HG02588 (cell line): ENCODE measurements around the gene ARHGEF10L.

Experiments
- ATAC-seq: cut with Tn5 transposase; IDR thresholded peaks from one replicate; pipeline ENCODE4 v1.9.1; 2021; ENCODE audit warnings: mild to moderate bottlenecking, moderate library complexity; ENCODE audit not compliant: unreplicated experiment

Gene ARHGEF10L

GRCh38 chr1:17700945-17701810, 161.7 kb downstream of the ARHGEF10L start:
- no peak for ATAC-seq

GRCh38 chr1:17704176-17704575, 164.7 kb downstream of the ARHGEF10L start:
- ATAC-seq = no peak

GRCh38 chr1:17706445-17706844, 166.9 kb downstream of the ARHGEF10L start:
- ATAC-seq = no peak

- ATAC-seq = no peak
Observed at GRCh38 chr1:17709981-17710380, 170.5 kb downstream of the ARHGEF10L start.

- no peak for ATAC-seq
Observed at GRCh38 chr1:17710889-17711576, 171.5 kb downstream of the ARHGEF10L start.

- no peak for ATAC-seq
Observed at GRCh38 chr1:17711577-17711910, 172.0 kb downstream of the ARHGEF10L start.

- no peak for ATAC-seq
Observed at GRCh38 chr1:17711941-17712340, 172.4 kb downstream of the ARHGEF10L start.

- ATAC-seq = no peak
Observed at GRCh38 chr1:17713993-17714392, 174.5 kb downstream of the ARHGEF10L start.

- no peak for ATAC-seq
Observed at GRCh38 chr1:17717594-17718535, 178.4 kb downstream of the ARHGEF10L start.

GRCh38 chr1:17719874-17720273, 180.4 kb downstream of the ARHGEF10L start:
- no peak for ATAC-seq

GRCh38 chr1:17721444-17721843, 181.9 kb downstream of the ARHGEF10L start:
- no peak for ATAC-seq

- no peak for ATAC-seq
Observed at GRCh38 chr1:17723684-17724083, 184.2 kb downstream of the ARHGEF10L start.

- ATAC-seq = no peak
Observed at GRCh38 chr1:17724150-17724549, 184.7 kb downstream of the ARHGEF10L start.

- no peak for ATAC-seq
Observed at GRCh38 chr1:17725084-17725719, 185.7 kb downstream of the ARHGEF10L start.

- no peak for ATAC-seq
Observed at GRCh38 chr1:17725811-17726582, 186.5 kb downstream of the ARHGEF10L start.

GRCh38 chr1:17728123-17728712, 188.7 kb downstream of the ARHGEF10L start:
- ATAC-seq = no peak

GRCh38 chr1:17729248-17729647, 189.8 kb downstream of the ARHGEF10L start:
- no peak for ATAC-seq

GRCh38 chr1:17729909-17730308, 190.4 kb downstream of the ARHGEF10L start:
- no peak for ATAC-seq

GRCh38 chr1:17731460-17731859, 192.0 kb downstream of the ARHGEF10L start:
- ATAC-seq = no peak

- ATAC-seq = no peak
Observed at GRCh38 chr1:17732475-17732874, 193.0 kb downstream of the ARHGEF10L start.
